Epidermal melanocyte (primary cell): Measurements from ENCODE around the gene HMG20A.

Experiments
- DNase-seq: peaks from one replicate; pipeline ENCODE4 v3.0.0; 2011; ENCODE audit warnings: low spot score; ENCODE audit not compliant: insufficient read length

HMG20A gene

DNA sequence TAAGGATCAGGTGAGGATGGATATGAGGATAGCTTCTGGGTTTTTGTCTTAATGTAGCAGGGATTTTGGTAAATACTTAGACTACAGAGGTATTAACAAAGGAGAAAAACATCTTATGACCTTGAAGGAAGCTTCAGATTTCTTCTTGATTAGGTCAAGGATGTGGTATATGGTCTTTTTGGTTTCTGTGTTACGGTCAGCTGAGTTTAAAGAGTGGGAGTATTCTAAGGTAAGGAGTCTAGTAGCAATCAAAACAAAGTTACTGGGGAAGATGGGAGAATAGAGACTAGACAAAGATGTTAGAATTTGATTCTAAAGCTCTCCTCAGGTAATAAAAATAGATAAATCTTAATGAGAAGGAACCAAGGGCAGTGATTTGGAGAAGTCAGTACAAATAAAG lies 6.2 kb downstream of the HMG20A start:
- DNase-seq = no peak

DNA sequence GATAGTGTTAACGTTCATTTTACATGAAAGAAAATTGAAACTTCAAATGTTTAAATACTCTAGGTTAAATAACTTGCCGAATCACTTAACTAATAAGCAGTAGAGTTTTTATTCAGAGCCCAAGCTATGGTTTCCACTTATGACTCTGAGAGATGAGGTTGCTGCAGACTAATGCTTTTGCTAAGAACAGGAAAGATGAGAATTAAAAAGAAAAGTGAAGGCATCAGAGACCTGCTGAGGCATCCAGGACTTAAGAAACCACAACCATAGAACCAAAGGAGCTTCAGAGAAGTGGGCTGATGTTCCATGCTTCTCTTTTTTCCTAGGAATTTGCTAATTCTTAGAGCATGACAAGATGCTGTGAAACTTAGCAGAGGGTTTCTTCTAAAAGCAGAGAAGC lies 9.5 kb downstream of the HMG20A start:
- no peak for DNase-seq

DNA sequence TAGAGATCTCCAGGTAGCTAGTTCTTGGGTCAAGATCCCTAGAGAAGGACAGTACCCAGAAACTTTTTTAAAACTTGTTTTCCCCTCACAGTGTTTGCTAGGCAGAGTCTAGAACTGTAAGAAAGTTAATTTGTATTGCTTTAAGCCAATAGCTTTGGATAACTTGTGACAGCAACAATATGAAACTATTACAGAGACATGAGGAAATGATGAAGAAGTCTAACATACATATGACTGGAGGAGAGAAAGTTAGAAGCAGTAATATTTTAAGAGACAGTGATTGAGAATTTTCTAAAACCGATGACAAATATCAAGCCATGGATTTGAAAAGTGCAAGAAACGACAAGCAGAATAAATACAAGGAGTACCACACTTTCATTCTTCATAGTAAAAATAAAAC lies 10.0 kb downstream of the HMG20A start:
- no peak for DNase-seq

DNA sequence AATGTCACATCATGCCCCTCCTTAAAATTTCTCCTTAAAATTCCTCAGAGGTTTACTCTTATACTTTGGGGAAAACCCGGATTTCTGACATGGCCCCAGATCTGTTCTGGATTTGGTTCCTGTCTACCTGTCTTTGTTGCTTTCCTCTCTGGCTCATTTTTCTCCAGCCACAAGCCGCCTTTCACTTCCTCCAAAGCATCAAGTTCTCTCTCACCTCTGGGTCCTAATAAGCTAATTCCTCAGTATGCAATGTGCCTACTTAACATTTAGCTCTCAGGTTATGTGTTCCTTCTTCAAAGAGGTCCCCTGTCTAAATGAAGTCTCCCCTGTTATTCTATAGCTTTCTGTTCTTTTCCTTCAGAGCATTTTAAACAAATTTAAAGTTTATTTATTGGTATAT lies 16.1 kb downstream of the HMG20A start:
- no peak for DNase-seq

DNA sequence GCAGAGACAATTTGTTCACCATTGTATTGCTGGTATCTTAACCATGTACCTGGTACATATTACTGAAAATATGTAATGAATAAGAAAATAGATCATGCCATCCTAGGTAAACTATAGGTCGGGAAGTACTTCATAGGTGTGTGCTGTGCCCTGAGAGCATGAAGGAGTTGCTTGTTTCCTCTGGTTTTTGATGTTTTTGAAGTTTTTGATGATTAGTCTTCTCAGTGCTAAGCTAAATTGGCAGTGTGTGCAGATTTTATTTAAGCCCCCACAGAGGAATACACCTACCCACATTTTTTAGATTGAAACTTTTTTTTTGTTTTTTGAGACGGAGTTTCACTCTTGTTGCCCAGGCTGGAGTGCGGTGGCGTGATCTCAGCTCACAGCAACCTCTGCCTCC lies 16.6 kb downstream of the HMG20A start:
- no peak for DNase-seq

DNA sequence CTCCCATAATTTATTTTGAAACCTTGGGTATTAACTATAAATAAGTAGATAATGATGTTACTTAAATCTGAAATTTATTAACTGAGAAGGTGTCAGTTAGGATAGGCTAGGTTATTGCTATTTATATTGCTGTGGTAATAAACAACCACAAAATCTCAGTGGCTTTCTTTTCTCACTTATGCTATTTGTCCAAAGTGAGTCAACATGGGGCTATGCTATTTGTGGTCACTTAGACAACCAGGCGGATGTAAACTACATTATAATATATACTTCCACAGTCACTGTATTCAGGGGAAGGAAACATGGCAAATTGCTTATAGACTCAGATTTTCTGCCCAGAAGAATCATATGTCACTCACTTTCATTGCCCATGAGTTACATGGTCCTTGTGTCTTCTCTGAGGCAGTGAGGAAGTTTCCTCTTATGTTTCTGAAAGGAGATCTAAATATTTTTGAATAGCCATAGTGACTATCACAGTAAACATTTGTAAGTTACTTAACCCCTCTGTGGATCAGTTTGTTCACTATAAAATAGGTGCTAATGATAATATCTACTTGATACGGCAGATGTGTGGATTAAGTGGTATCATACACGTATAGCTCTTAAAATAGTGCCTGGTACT lies 19.8 kb downstream of the HMG20A start:
- DNase-seq = no peak

DNA sequence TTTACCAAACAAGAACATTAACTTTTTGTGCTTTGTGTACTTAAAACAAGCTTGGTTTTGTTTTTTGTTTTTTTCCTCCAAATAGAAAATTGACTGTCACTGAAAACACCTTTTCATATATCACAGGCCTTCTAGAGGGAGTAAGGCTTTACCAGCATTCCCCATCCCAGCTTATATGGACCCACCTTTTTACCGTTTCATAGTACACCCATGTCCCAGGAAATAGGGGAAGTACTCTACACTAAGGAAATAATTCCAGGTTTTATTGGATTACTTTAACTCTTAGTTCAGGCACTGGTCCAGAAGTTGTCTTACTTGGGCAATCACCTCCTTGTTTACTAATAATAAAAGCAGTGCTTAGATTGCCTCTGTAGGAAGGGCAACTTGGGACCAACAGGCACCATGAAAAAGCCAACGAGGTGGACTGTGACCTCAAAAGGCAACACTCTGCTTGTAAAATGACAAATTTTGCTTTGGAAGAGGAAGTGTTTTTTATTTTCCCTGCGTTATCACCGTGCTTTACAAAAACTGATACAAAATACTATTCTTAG lies 26.2 kb downstream of the HMG20A start:
- DNase-seq = no peak

DNA sequence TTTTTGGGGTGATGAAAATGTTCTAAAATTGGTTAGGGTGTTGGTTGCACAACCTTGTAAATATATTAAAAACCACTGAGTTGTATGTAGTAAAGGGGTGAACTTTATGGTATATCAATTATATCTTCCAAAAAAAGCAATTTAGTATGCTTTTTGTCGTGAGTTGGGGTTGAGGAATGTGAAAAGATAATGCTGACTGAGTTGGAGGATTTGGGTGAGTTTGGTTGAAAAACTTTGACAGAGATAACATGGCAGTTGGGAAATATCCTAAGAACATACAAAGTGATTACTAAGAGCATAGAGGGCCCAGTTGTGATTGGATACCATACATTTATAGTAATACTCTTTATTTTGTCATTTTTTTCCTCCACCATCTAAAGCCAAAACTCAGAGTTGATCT lies 33.6 kb downstream of the HMG20A start:
- no peak for DNase-seq

DNA sequence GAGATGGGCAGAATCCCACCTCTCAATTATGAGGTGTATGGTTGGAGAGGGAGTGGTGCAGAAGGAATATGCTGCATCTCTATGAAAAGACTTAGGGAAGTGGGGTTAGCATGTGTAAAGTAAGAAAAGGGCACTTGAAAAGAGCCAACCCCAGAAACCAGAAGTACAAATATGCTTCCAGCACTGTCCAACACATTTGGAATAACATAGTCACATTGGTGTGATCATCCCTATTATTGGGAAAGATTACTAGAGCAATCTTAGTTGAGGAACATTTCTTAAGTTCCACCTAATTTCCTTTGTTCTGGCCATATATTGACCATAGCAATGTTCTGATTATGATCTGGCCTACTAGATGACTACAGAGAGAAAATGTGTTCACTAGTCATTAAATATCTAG lies 34.3 kb downstream of the HMG20A start:
- DNase-seq = no peak

DNA sequence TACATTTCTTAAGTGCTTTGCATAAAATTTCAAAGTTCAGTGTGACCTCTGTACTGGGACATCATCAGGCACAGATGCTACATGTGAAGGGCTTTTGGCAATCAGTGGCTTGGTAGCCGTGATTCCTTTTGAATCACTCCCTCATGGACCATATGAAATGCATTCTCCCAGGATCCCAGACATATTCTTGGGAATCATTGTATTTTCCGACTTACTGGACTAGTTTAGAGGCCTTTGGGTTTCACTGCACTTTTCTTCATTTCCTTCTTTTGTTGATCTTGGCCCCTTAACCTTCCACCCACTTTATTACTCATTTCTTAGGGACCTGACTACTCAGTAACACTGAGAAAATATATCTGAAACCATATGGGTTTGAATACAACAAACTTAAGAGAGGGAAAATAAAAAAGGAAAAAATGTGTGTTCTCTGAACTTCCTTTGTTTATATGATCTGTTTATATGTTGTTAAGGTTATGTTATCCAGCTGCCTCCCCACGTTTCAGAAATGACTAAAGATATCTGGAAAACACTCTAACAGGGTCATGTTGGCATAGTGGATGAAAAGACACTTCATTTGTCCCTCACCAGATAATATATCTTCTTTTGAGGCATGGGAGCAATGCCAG lies 35.1 kb downstream of the HMG20A start:
- no peak for DNase-seq

DNA sequence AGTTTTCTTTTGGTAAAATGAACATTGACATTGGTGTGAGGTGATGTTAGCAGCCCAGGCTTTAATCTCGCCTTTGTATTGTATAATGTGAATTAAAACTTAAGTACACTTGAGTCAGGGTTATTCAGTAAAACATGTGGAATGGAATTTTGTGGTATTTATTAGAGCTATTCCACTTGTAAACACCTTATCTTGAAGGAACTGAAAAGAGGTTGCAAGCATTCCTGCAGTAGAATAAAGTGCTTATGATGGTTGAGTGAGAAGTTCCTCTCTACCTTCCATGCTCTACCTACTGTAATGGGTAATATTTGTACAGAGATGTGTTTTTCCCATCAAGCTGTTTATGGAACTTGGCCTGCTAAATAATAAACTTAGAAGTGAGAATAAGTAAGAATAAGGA lies 36.1 kb downstream of the HMG20A start:
- no peak for DNase-seq

DNA sequence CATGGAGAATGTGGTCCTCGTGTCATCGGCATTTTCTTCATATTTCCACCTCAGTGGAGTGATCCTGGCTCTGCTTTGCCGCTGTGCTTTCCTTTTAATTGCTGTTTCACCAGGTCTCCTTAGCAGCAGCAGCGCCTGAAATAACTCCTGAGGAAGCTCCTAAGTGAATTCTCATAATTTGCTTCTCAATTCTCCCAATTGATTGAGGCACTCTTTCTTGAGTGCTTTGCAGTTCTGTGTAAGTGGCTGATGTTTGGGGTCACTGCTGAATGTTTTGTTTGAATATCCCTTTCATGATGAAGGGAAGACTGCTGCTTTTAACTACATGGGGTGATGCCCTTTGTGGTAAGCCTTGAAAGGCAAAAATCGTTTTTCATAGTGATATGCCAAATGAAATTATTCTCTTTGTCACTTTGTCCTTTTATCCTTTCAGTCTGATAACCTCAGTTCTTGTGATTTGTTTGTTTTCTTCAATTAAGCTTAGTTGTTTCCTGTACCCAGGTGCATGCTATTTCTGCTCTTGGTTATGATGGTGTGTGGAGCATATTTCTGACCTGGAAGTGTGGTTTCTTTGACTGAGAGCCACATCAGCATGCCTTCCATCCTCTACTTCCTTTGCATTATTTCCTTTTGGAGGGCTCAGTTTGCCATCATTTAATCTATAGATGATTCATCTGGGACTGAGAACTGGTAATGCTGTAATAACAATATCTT lies 36.7 kb downstream of the HMG20A start:
- DNase-seq = no peak

DNA sequence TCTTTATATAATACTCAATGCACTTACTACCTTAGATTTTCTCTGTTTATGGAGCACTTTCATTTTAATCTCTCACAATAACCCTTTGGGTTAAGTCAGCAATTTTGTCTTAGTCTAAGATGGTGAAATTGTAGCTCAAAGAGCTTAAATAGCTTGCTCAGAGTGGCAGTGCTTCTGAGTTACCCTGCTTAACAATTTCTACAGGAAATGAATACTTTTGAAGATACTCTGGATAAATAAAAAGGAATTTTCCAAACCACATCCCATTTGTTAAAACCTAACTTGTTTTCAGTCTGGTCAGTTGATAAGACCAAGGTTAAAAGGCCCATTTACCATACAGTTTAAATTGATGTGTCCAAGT lies 37.2 kb downstream of the HMG20A start:
- no peak for DNase-seq

DNA sequence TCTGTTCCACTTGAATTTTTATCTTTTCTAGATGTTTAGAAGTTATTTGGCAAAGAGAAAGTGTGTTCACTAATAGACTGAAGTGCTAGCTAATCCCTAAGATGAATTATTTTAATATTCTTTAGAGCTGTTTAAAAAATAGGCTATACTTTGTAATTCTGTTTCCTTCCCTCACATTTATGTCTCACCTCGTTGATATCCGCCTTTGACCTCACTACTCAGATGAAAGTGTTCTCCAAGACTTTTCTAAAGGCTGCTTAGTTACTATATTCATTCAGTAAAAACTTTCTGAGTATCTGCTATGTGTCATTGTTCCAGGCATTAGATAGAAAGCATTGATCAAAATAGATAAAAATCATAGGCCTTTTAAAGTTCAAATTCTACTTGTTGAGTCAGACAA lies 38.3 kb downstream of the HMG20A start:
- no peak for DNase-seq

DNA sequence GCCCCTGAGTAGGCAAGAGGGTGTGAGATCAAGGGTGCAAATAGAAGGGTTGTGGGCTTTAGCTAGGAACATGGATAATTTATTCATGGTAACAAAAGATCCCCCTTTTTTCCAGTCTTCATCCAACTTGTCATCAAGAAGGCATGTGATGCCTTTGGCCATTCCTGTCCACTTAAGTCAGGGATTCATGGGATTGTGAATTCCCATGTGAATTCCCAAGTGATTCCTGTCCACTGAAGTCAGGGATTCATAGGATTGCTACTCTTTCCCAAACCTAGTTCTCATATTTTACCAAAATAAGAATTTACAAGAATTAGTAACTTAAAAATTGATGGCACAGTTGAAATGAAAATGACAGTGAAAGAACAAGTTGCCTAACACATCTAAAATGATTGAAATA lies 40.8 kb downstream of the HMG20A start:
- no peak for DNase-seq

DNA sequence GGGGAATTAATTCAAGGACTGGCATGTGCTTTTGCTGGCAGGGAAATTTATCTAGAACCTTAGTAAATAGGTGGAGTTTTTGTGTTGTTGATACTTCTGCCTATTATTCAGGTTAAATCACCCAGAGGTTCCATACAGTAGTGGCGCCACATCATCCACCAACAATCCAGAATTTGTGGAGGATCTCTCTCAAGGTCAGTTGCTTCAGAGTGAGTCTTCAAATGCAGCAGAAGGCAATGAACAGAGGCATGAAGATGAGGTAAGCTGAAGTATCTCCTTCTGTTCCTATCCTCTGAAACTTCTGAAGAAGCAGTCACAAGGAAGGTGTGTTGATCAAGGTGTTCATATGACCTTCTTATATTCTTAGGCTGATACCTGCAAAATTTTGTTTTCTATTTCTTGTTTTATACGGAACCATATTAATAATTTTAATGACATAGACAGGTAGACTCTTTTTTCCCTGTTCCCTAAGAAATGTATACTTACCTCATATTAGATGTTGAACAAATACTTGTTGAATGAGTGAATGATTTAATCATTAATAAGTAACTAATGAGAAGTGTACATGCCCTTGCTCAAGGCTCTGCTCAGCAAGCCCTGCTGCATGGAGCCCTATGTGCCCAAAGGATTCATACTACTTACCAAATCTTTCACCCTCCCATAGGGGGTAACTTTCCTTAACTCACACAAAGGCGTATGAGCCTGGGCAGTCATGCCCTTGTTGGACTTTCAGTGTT lies 43.6 kb downstream of the HMG20A start:
- no peak for DNase-seq

DNA sequence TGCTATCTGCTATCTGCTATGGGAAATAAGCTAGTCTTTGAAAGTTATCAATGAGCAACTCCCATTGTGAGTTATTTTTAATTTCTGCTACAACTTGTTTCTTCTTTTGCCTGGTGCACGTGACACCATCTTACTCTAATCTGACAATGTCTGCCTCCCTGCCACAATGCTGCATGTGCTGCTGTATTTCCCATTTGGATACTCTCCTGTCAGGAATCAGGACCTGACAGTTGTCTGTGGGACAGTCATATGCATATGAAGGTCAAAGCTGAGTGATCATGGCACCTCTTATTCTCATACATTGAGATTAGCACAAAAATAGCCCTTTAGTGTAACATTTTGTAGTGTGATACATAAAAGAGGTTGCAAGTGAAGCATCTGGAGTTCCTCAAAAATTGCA lies 45.8 kb downstream of the HMG20A start:
- no peak for DNase-seq

DNA sequence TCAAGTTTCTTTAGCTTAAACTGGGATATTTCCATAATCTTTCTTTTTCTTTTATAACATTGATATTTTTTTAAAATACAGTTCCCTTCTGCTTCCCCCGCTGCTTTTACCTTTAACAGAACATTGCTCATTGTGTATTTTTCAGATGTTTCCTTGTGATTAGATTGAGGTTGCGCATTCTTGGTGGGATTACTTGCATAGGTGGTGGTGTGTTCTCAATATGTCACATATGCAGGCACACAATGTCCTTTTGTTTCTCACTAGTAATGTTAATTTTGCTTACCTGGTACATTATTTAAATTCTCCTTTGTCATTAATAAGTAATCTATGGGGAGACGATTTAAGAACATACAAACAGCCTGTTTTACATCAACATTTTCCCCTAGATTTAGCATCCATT lies 48.2 kb downstream of the HMG20A start:
- no peak for DNase-seq

DNA sequence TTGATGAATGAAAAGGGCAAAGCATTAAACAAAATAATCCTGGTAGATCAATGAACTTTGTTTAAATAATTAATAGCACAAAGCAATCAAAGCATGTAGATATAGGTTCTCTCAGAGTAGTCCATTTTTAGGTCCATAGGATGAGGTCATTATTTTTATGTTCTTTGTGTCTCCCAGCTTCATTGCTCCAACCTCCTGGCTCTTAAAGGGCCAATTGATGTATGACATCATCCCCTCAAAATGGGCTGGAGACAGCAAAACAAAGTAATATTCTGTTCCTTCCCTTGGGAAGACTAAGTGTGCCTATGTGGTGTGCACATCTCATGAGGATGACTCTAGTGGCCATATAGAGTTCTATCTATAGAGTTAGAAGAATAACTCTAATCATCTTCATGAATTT lies 49.5 kb downstream of the HMG20A start:
- no peak for DNase-seq

DNA sequence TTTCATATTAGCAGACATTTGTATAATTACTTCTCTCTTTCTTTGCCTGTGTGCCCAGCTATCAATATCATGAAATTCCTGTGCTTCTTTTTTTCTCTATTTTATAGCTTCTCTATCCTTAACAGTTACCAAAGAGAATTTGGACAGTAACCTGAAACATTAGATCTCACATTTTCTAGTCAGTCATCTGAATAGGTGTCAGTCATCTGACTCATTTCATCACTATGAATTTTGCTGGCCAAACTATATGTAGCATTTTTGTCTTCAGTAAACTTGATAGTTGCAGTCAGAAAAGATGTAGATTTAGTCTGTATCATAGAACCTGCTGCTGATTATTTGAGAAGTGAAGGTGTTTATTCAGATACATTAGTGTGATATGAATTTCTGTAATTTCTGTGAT lies 52.6 kb downstream of the HMG20A start:
- no peak for DNase-seq

DNA sequence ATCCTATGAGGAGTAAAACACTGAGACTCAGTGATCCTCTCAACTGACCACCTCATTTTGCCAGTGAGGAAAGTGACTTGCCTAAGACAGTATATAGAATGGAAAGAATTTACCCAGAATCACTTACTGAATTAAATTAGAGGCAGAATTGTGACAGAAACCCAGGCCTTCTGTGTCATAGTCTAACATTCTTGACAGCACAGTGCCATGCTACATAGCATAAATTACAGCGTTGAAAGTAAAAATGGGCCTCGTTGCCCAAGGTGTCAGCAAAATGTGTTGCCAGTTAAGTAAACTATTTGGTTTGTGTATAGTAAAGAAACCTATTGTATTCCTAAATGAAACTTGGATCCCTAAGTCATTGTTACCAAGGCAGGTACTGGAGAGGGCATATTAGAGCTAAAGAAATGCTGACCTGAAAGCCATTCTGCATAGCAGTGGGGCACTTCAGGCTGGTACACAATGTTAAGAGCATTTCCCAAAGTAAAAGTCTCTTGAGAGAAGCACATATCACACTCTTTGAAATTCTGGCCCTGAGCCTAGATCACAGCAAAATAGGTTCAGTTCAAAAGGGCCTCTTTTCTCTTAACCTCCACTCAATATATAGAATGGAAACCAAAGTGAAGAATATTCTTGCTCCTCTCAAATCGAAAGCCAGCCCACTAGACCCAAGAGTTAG lies 53.8 kb downstream of the HMG20A start:
- no peak for DNase-seq

DNA sequence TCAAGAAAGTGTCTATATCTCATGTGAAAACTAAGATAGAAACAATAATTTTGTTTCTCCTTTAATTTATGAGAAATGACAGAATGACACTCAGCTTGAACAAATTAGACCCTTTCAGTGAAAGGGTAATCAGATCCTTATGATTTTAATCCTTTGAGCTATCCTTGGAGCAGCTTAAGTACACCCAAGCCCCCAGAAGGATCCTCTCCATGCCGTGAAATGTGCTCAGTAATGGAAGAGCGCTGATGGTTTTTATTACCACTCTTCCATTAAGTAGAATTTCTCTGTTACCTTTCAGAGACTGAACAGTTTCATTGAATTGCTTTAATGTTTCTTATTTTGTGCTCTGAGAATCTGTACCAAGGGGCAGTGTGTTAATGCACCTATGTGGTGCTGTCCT lies 54.3 kb downstream of the HMG20A start:
- no peak for DNase-seq
